Common myeloid progenitor, CD34-positive (primary cell): ENCODE measurements around the gene CDKN1A.
A peak's percentile ranks its signal among the peaks of the same experiment; 100 is the strongest.

Experiments used
- CTCF ChIA-PET: fragments of 350-600 bp; sonication (Branson Sonifier 250); formaldehyde crosslinking; loops from one replicate; lab custom pipeline; 2021; ENCODE audit warnings: antibody characterized with exemption; lab: Charles Lee
- POLR2A ChIA-PET: fragments of 350-600 bp; sonication (Branson Sonifier 250); formaldehyde crosslinking; loops from one replicate; lab custom pipeline; 2021; ENCODE audit warnings: antibody characterized with exemption; lab: Charles Lee
- DNase-seq, 3 donors: peaks; one replicate each; pipeline versions ENCODE4 v3.0.0 to v3.0.0-alpha.2; 2013
- H3K27ac ChIP-seq, 2 experiments: 1 replicate in 1 of 2; 2 replicates in 1 of 2; pipeline ENCODE4 v1.7.0; 2013; ENCODE audit warnings: inconsistent platforms in 2 of 2, low read length in 2 of 2, mild to moderate bottlenecking in 2 of 2, low read depth in 1 of 2, moderate library complexity in 1 of 2; ENCODE audit not compliant: severe bottlenecking in 2 of 2, insufficient read depth in 1 of 2, poor library complexity in 1 of 2
- H3K27me3 ChIP-seq, 5 experiments: replicated peaks in 2 of 5; 1 replicate in 3 of 5; 2 replicates in 2 of 5; pipeline versions ENCODE4 v1.6.1 to v1.7.0; 2013; ENCODE audit warnings: low read length in 4 of 5, mild to moderate bottlenecking in 2 of 5, moderate library complexity in 2 of 5, inconsistent platforms in 1 of 5; ENCODE audit not compliant: insufficient read depth in 5 of 5, control insufficient read depth in 4 of 5
- H3K36me3 ChIP-seq, 4 experiments: 1 replicate in 2 of 4; 2 replicates in 2 of 4; pipeline versions ENCODE4 v1.6.1 to v1.7.0; 2013; ENCODE audit warnings: low read length in 3 of 4, control low read depth in 1 of 4, mild to moderate bottlenecking in 1 of 4; ENCODE audit not compliant: control insufficient read depth in 4 of 4, insufficient read depth in 4 of 4
- H3K4me1 ChIP-seq, 4 experiments: 1 replicate in 3 of 4; 2 replicates in 1 of 4; pipeline versions ENCODE4 v1.6.1 to v1.7.1; 2013; ENCODE audit warnings: low read length in 3 of 4, mild to moderate bottlenecking in 3 of 4, control low read depth in 1 of 4, inconsistent platforms in 1 of 4, moderate library complexity in 1 of 4; ENCODE audit not compliant: control insufficient read depth in 4 of 4, insufficient read depth in 4 of 4; ENCODE audit errors: control extremely low read depth in 1 of 4
- H3K4me3 ChIP-seq, 7 experiments: 1 replicate in 4 of 7; 2 replicates in 3 of 7; pipeline versions ENCODE4 v1.5.1 to v1.7.0; 2013; ENCODE audit warnings: mild to moderate bottlenecking in 7 of 7, low read length in 6 of 7, moderate library complexity in 6 of 7, inconsistent platforms in 2 of 7, low read depth in 2 of 7, control low read depth in 1 of 7; ENCODE audit not compliant: insufficient read depth in 4 of 7, control insufficient read depth in 1 of 7; ENCODE audit errors: extremely low read depth in 1 of 7
- H3K9me3 ChIP-seq, 5 experiments: 1 replicate in 4 of 5; 2 replicates in 1 of 5; pipeline versions ENCODE4 v1.6.1 to v1.7.1; 2013; ENCODE audit warnings: low read length in 4 of 5, mild to moderate bottlenecking in 2 of 5, inconsistent platforms in 1 of 5, low read depth in 1 of 5, moderate library complexity in 1 of 5; ENCODE audit not compliant: control insufficient read depth in 4 of 5, insufficient read depth in 2 of 5; ENCODE audit errors: control extremely low read depth in 1 of 5
- WGBS: methylation state at CpG from one replicate; pipeline ENCODE4 v1.1.5; 2013; ENCODE audit not compliant: insufficient coverage; 5-methylcytosine and 5-hydroxymethylcytosine counted together

The CDKN1A gene

GRCh38 chr6:36655085-36655724, 23.3 kb upstream of the CDKN1A start:
- H3K9me3 ChIP-seq = no peaks in the 10 kb centered on the region
- ChIA-PET CTCF (interaction anchor here (0.9 to 1.6 kb wide), 4 partner anchors 8 to 113 kb away, joined by 3 read pairs; no protein-coding TSS in a partner anchor), POLR2A (no interaction called here)
- no peak overlapping the region for H3K27ac ChIP-seq
- H3K4me3 ChIP-seq = no peak overlapping the region
- WGBS = 80% methylated on average over 5 of the region's 6 CpGs
- DNase-seq = no peak
- H3K36me3 ChIP-seq = no peaks in the 10 kb centered on the region
- peaks cover 4 to 15% (median 9%) of the 10 kb centered on the region in 4 experiments for H3K4me1 ChIP-seq
- H3K27me3 ChIP-seq = peaks cover 0 to 14% (median 10%) of the 10 kb centered on the region in 5 experiments

- WGBS = 100% methylated on average over 2 of the region's 5 CpGs
- no peak overlapping the region for H3K27ac ChIP-seq
- H3K4me3 ChIP-seq = no peak overlapping the region
- peaks cover 0 to 7% (median 6%) of the 10 kb centered on the region in 4 experiments for H3K4me1 ChIP-seq
- H3K9me3 ChIP-seq = no peaks in the 10 kb centered on the region
- no peaks in the 10 kb centered on the region for H3K36me3 ChIP-seq
- peaks cover 0 to 26% (median 15%) of the 10 kb centered on the region in 5 experiments for H3K27me3 ChIP-seq
- ChIA-PET POLR2A (interaction anchor here (0.6 kb wide), 1 partner anchor 233 kb away, joined by 3 read pairs; no protein-coding TSS in a partner anchor), CTCF (interaction anchor here (0.9 to 1.2 kb wide), 3 partner anchors 33 to 112 kb away, joined by 3 read pairs; no protein-coding TSS in a partner anchor)
- no peak for DNase-seq
These were observed 22.1 kb upstream of the CDKN1A start for GRCh38 chr6:36656441-36656840.

GRCh38 chr6:36657271-36657670, 21.2 kb upstream of the CDKN1A start:
- 100% methylated on average over 1 of the region's 1 CpG for WGBS
- Histone ChIP-seq H3K36me3 (no peaks in the 10 kb centered on the region), H3K27ac (no peak overlapping the region), H3K27me3 (peaks cover 0 to 30% (median 15%) of the 10 kb centered on the region in 5 experiments), H3K4me3 (no peak overlapping the region), H3K4me1 (peaks cover 0 to 7% (median 5%) of the 10 kb centered on the region in 4 experiments), H3K9me3 (no peaks in the 10 kb centered on the region)
- ChIA-PET CTCF (no interaction called here), POLR2A (interaction anchor here (0.7 kb wide), 1 partner anchor 67 kb away, joined by 3 read pairs; no protein-coding TSS in a partner anchor)
- no peak for DNase-seq

- no peak overlapping the region for H3K27ac ChIP-seq
- DNase-seq = no peak
These were observed 20.5 kb upstream of the CDKN1A start for GRCh38 chr6:36657942-36658544.

GRCh38 chr6:36659271-36659670, 19.2 kb upstream of the CDKN1A start:
- CTCF ChIA-PET = interaction anchor here (0.6 to 1.7 kb wide), 4 partner anchors 9 to 107 kb away, joined by 3 to 5 read pairs (median 3); no protein-coding TSS in a partner anchor
- POLR2A ChIA-PET = no interaction called here

More at GRCh38 chr6:36657942-36658544, 20.5 kb upstream of the CDKN1A start:
- Histone ChIP-seq H3K4me3 (no peak overlapping the region), H3K4me1 (peaks cover 0 to 7% (median 5%) of the 10 kb centered on the region in 4 experiments), H3K36me3 (no peaks in the 10 kb centered on the region), H3K9me3 (no peaks in the 10 kb centered on the region), H3K27me3 (peaks cover 0 to 30% (median 15%) of the 10 kb centered on the region in 5 experiments)
- ChIA-PET POLR2A (no interaction called here), CTCF (interaction anchor here (0.9 kb wide), 1 partner anchor 102 kb away, joined by 3 read pairs; no protein-coding TSS in a partner anchor)
- WGBS = no CpG with 5 or more reads among the region's 1 CpG

GRCh38 chr6:36660771-36661471, 17.6 kb upstream of the CDKN1A start:
- Histone ChIP-seq H3K4me3 (peak overlapping the region in 4 of 7 experiments; percentile 7 to 57 (median 46)), H3K4me1 (peaks cover 0 to 7% (median 5%) of the 10 kb centered on the region in 4 experiments), H3K9me3 (no peaks in the 10 kb centered on the region), H3K27me3 (peaks cover 0 to 30% (median 15%) of the 10 kb centered on the region in 5 experiments), H3K36me3 (no peaks in the 10 kb centered on the region), H3K27ac (no peak overlapping the region)
- CTCF ChIA-PET = interaction anchor here (0.9 to 1.7 kb wide), 2 partner anchors 16 to 19 kb away, joined by 3 to 5 read pairs; no protein-coding TSS in a partner anchor
- 24% methylated on average over 34 of the region's 44 CpGs for WGBS
- peak in 1 of 3 donors; percentile 28 for DNase-seq
- POLR2A ChIA-PET = no interaction called here

More at GRCh38 chr6:36659271-36659670, 19.2 kb upstream of the CDKN1A start:
- H3K27ac ChIP-seq = no peak overlapping the region
- peaks cover 0 to 30% (median 15%) of the 10 kb centered on the region in 5 experiments for H3K27me3 ChIP-seq
- H3K4me1 ChIP-seq = peaks cover 0 to 7% (median 5%) of the 10 kb centered on the region in 4 experiments
- DNase-seq = no peak
- H3K36me3 ChIP-seq = no peaks in the 10 kb centered on the region
- H3K4me3 ChIP-seq = no peak overlapping the region
- H3K9me3 ChIP-seq = no peaks in the 10 kb centered on the region
- WGBS = 100% methylated on average over 1 of the region's 1 CpG
